Brain microvascular endothelial cell (primary cell): ENCODE measurements around the gene TIGD1.
"Not testable (repeated sequence)": the region's sequence is repeated elsewhere in the genome, so short reads cannot be mapped to it uniquely, and the experiment has no call there.

Experiments used
- DNase-seq: peaks from one replicate; pipeline ENCODE4 v3.0.0-alpha.2; 2020
- H3K27ac ChIP-seq: fragments of 250-450 bp; sonication (Bioruptor Pico); 2 replicates; pipeline ENCODE4 v1.5.1; 2020; ENCODE audit warnings: mild to moderate bottlenecking, moderate library complexity
- H3K27me3 ChIP-seq: fragments of 250-450 bp; sonication (Bioruptor Pico); replicated peaks from 2 replicates; pipeline ENCODE4 v1.5.1; 2020; ENCODE audit warnings: mild to moderate bottlenecking
- H3K36me3 ChIP-seq: fragments of 250-450 bp; sonication (Bioruptor Pico); replicated peaks from 2 replicates; pipeline ENCODE4 v1.5.1; 2020; ENCODE audit warnings: mild to moderate bottlenecking
- H3K4me3 ChIP-seq: 2 replicates; pipeline ENCODE4 v1.5.1; 2011; ENCODE audit warnings: low read depth, mild to moderate bottlenecking, control low read depth, low read length, moderate library complexity
- in situ Hi-C: cut with HindIII; loops from 2 replicates; pipeline ENCODE4 v1.10.0; 2017; ENCODE audit warnings: low sequenced_read_pairs, low pct_ligation_motif_present
- TF ChIP-seq, protein P1 (sequence below): IDR thresholded peaks from 2 replicates; pipeline ENCODE4 v1.5.1; 2011; ENCODE audit warnings: low read depth, mild to moderate bottlenecking, moderate library complexity, low read length, control low read depth, inconsistent platforms; ENCODE audit errors: missing control alignments

The TIGD1 gene

DNA sequence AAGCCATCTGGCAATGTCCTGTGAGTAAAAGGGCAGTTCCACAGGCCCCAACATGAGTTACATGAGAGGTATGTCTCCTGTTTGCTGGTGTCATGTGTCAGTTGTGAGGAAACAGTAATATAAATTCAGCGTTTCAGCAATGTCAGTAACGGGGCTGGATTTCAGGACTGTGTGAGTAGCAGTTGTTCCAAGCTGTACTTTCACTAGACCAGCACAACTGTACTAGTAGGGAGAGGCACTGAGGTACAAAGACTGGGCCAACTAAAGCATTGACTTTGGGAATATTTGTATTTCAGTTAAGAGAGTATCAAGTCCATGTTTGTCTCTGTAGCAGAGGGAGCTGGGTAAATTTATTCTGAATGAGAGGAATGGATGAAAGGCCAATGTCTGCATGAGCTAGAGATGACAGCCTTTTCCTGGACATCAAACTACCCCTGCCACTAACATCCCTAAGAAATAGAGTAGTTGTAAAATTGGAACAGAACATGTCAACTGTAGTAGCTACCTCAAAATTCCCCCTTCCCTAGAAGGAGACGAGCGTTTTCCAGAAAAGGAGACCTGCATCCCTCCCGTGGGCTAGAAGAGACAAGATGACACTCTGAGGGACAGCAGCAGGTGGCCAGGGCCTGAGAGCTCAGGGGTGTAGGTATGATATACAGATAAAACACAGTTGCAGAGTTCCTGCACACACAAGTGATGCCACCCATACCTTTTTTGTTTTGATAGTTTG lies 24.5 kb upstream of the TIGD1 start:
- Histone ChIP-seq H3K27me3 (no peaks in the 10 kb centered on the region), H3K4me3 (no peak overlapping the region), H3K27ac (no peak overlapping the region), H3K36me3 (peaks cover 24% of the 10 kb centered on the region)
- TF ChIP-seq, protein P1, sequence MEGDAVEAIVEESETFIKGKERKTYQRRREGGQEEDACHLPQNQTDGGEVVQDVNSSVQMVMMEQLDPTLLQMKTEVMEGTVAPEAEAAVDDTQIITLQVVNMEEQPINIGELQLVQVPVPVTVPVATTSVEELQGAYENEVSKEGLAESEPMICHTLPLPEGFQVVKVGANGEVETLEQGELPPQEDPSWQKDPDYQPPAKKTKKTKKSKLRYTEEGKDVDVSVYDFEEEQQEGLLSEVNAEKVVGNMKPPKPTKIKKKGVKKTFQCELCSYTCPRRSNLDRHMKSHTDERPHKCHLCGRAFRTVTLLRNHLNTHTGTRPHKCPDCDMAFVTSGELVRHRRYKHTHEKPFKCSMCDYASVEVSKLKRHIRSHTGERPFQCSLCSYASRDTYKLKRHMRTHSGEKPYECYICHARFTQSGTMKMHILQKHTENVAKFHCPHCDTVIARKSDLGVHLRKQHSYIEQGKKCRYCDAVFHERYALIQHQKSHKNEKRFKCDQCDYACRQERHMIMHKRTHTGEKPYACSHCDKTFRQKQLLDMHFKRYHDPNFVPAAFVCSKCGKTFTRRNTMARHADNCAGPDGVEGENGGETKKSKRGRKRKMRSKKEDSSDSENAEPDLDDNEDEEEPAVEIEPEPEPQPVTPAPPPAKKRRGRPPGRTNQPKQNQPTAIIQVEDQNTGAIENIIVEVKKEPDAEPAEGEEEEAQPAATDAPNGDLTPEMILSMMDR = no peak
- no peak for DNase-seq
- in situ Hi-C loops = no loop called here

DNA sequence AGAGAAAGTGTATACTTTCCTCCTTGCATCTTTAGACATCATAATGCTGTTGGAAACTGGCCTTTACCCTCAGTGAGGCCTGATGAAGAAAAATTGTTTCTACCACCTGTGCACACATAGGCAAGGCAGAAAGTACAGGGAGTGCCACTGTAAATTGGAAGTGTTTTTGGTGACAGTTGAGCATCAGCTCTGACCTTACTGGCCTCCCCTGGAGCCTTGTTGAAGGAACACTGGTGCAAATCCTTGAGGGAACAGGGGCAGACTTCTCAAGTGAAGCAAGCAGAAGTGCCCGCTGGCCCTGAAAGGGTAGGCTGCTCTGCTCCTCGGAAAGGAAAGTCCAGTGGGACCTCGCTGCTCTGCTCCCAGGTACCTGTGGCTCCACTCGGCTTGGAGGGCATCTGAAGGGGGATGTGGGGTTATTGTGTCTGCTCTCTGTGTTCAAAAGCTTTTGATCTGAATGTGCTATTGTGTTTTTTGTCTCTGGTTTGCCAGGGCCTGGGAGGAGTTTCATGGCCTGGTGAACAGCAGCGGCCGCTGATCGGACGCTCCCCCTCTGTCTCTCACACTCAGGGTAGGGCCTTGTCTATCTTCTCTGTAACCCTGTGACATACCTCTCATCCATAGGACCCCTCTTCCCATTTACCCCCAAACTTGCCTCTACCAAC lies 23.5 kb upstream of the TIGD1 start:
- Histone ChIP-seq H3K36me3 (peaks cover 33% of the 10 kb centered on the region), H3K27me3 (no peaks in the 10 kb centered on the region), H3K4me3 (no peak overlapping the region), H3K27ac (no peak overlapping the region)
- DNase-seq = no peak
- in situ Hi-C loops = no loop called here
- TF ChIP-seq, protein P1 = no peak

DNA sequence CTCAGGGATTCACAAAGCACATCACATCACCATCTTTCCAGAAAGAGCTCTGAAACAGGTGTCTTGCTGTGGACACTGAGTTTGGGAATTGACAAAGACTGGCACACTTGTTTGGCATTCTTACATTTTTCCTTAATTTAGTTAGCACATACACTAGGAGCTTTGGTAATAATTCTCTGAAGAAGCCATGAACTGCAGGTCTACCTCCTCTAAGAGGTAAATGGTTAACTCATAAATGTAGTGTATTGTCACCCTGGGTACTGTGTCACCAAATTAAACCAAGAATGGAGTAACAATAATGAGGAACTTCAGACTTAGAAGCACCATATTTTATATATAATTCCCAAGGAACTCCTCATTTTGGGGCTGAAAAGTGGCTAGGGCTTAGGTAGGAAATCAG lies 22.7 kb upstream of the TIGD1 start:
- Histone ChIP-seq H3K27ac (no peak overlapping the region), H3K4me3 (no peak overlapping the region), H3K36me3 (peaks cover 39% of the 10 kb centered on the region), H3K27me3 (no peaks in the 10 kb centered on the region)
- no peak for DNase-seq
- TF ChIP-seq, protein P1 = no peak
- in situ Hi-C loops = no loop called here

DNA sequence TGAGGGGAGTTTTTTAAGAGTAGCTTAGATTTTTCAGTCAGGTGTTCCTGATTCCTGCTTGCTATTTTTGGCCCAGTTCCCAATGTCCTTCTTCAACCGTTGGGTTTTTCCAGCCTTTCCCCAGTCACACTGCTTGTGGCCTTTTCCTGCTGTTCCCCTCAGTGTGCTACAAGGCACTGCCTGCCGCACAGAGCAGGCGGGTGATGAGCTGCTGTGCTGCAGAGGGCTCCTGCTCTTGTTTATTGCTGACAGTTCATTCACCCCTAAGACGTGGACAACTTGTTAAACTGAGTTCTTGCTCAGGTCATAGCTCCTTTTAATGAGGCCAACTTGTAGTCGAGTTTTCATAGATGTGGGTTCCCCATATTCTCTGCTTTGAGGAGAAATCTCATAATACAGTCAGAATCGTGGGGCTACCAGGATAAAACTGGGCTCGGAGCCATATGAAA lies 20.7 kb upstream of the TIGD1 start:
- Histone ChIP-seq H3K36me3 (peaks cover 58% of the 10 kb centered on the region), H3K27ac (no peak overlapping the region), H3K4me3 (no peak overlapping the region), H3K27me3 (no peaks in the 10 kb centered on the region)
- TF ChIP-seq, protein P1 = no peak
- DNase-seq = no peak
- in situ Hi-C loops = no loop called here

DNA sequence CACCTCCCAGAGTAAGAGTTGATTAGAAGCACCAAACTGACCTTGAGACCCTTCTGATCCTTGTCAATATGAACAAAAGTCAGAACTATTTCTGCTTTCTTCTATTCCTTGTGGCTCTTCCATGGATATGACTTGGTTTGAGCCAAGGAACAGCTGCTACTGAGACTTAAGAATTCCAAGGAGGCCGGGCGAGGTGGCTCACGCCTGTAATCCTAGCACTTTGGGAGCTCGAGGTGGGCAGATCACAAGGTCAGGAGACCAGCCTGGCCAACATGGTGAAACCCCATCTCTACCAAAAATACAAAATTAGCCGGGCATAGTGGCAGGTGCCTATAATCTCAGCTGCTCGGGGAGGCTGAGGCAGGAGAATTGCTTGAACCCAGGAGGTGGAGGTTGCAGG lies 20.1 kb upstream of the TIGD1 start:
- H3K36me3 ChIP-seq = peaks cover 63% of the 10 kb centered on the region
- in situ Hi-C loops = not testable (repeated sequence)

DNA sequence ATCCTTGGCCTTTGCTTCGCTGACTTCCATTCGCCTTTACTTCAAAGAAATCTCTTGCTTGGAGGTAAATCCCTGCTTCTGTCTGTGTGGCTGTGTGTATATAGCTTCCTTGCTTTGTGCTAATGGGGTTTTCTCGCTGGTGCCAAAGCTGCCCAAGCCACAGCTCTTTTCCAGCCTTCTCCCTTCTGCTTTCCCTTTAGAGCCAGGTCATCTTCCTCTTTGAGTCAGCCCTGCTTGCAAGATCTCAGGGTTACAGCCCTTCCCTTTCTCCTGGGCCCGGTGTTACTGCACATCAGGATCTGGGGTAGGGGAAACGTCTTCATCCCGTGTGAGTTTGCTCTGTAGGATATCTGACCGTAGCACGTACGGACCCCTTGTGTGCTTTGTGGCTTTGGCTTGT lies 19.2 kb upstream of the TIGD1 start:
- peaks cover 72% of the 10 kb centered on the region for H3K36me3 ChIP-seq
- in situ Hi-C loops = no loop called here

More for the DNA sequence above, 20.1 kb upstream of the TIGD1 start:
- H3K4me3 ChIP-seq, H3K27ac ChIP-seq, H3K27me3 ChIP-seq, DNase-seq: not testable (repeated sequence)

More for the DNA sequence above, 19.2 kb upstream of the TIGD1 start:
- Histone ChIP-seq H3K27ac (no peak overlapping the region), H3K4me3 (no peak overlapping the region), H3K27me3 (no peaks in the 10 kb centered on the region)
- TF ChIP-seq, protein P1 = no peak
- no peak for DNase-seq
